Fibroblast of villous mesenchyme (primary cell): ENCODE data around the gene ADNP2. TPM values are rescaled to one million over a fixed set of nuclear protein-coding genes. Genes with fewer than 3 reads are reported as not detected.
A peak's percentile ranks its signal among the peaks of the same experiment; 100 is the strongest.

Source experiments
- DNase-seq: peaks from one replicate; pipeline ENCODE4 v3.0.0-alpha.2; 2010; ENCODE audit warnings: low read depth
- H3K4me3 ChIP-seq: 2 replicates; pipeline ENCODE4 v1.5.1; 2011; ENCODE audit warnings: low read depth, mild to moderate bottlenecking, low read length
- total RNA-seq: library from RNA; depleted of rRNA; stranded (reverse); fragments of >200 nt; gene quantifications from 2 replicates; pipeline ENCODE4 v1.2.3, GENCODE V29; 2012
- TF ChIP-seq, protein P1 (sequence below): IDR thresholded peaks from 2 replicates; pipeline ENCODE4 v1.5.1; 2012; ENCODE audit warnings: low read depth, mild to moderate bottlenecking, low read length; ENCODE audit not compliant: insufficient read depth

The ADNP2 gene
- total RNA-seq, 1 donor, result 23.3 TPM

GRCh38 chr18:80175451-80176204 is 66.6 kb downstream of the ADNP2 start:
- no peak for DNase-seq
- TF ChIP-seq, protein P1, sequence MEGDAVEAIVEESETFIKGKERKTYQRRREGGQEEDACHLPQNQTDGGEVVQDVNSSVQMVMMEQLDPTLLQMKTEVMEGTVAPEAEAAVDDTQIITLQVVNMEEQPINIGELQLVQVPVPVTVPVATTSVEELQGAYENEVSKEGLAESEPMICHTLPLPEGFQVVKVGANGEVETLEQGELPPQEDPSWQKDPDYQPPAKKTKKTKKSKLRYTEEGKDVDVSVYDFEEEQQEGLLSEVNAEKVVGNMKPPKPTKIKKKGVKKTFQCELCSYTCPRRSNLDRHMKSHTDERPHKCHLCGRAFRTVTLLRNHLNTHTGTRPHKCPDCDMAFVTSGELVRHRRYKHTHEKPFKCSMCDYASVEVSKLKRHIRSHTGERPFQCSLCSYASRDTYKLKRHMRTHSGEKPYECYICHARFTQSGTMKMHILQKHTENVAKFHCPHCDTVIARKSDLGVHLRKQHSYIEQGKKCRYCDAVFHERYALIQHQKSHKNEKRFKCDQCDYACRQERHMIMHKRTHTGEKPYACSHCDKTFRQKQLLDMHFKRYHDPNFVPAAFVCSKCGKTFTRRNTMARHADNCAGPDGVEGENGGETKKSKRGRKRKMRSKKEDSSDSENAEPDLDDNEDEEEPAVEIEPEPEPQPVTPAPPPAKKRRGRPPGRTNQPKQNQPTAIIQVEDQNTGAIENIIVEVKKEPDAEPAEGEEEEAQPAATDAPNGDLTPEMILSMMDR, result no peak
- H3K4me3 ChIP-seq, result no peak overlapping the region

GRCh38 chr18:80176334-80177073 is 67.4 kb downstream of the ADNP2 start:
- H3K4me3 ChIP-seq, result no peak overlapping the region
- TF ChIP-seq, protein P1, result no peak
- DNase-seq, result peak; percentile 53

GRCh38 chr18:80177128-80177527 is 68.1 kb downstream of the ADNP2 start:
- no peak overlapping the region for H3K4me3 ChIP-seq
- TF ChIP-seq, protein P1, result no peak
- no peak for DNase-seq

DNA sequence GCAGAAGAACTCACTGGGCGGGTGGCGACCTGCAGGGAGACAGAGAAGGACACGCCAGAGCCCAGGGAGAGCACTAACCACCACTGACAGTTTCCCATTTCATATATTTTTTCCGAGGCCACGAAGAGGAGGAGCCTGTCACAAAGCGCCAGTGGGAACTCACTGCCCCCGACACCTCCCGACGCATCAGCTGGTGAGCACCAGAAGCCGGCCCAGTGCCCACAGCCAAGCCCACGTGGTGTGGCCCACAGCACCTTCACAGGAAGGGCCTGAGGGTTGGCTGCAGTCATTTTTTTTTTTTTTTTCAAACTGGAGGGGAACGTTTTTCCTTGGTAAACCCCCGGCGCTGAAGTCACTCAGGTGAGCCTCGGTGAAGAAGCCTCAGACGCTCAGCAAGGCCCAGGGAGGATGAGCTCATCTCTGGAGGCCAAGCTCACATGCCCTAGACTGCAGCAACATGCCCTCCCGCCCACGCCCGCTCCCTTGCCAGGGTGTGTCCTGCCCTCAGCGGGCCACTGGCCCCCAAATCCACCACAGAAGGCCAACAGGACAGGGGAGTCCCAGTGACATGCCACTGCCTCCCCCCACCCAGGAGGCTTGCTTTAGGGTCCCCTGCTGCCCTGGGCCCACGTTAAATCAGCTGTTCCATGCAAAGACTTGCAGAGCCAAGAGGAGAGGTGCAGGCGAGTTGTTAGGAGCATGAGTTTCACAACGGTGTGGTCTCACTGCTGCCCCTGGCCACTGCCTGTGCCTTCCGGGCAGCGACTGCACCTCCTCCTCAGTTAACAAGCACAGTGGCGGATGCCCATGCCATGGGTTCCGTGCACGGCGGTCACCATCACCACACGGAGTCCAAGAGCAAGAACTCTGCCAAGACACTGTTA is 70.1 kb downstream of the ADNP2 start:
- no peak for DNase-seq
- TF ChIP-seq, protein P1, result no peak
- H3K4me3 ChIP-seq, result no peak overlapping the region

- H3K4me3 ChIP-seq, result no peak overlapping the region
- DNase-seq, result no peak
- TF ChIP-seq, protein P1, result no peak
These were observed 70.9 kb downstream of the ADNP2 start for GRCh38 chr18:80179857-80180558.
